ENCODE measurements around the gene CDK5R1.

Gene CDK5R1

DNA sequence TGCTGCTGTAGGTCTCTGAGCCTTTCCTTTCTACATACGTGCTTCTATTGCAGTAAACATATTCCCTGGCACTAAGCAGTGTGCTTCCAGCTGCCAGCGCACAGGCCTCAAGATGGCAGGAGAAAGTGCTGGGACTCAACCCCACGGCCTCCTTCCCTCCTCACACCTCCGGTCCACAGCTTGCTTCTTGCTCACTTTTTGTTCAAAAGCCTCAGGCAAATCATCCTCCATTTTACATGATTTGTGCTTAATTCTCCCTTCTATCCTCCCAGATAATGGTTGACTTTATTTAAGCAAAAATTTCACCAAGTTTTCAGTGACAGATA lies 5.4 kb downstream of the CDK5R1 start:
- DNase-seq (ENCODE audit: low read depth in 2 of 2, low spot score in 1 of 2) = no peak

DNA sequence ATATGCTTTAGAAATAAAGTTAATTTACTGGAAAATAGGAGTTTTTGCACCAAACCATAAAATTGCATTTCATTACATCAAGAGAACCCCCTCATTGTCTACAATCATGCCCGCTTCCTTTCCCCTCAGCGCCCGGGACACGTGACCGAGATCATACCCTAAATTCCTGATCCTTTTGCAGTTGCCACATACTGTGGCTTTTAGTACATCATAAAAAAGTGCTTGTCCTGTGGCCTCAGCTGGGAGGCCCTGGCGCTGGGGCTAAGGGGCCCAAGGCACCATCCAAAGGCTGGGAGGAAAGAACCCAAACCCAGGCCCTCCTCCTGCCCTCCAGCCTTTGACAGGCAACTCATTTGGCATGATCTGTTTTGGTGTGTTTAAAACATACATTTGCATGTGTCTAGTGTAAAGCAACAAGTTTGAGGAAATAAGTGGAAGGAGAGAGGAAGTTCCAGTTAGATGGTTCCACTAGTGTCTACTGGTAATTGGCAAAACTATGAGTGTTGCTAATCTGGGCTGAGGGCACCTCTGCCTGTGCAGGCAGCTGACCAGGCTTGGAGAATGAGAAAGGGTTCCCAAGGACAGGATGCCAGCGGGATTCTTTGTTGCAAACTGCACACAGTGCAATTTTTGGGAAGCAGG lies 6.0 kb downstream of the CDK5R1 start:
- DNase-seq (ENCODE audit: low read depth in 2 of 2, low spot score in 1 of 2) = no peak

DNA sequence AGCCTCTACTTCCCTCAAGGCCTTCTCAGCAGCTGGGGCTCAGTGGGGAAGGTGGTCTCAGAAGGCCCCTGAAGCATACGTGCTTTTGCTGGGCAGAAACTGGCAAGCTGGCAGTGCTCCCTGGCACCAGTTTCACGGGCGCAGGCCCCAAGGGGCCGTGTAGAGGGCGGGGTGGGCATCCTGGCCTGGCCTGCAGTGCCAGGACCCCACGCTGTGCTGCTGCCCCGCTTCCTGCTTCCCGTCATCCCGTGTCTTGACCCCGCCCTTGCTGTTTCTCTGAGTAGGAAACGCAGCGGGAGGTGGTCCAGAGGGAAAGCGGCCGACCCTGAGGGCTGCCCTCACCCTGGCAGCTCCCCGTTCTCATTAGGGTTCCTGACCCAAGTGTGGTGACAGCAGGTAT lies 6.8 kb downstream of the CDK5R1 start:
- no peak for DNase-seq (ENCODE audit: low read depth in 2 of 2, low spot score in 1 of 2)

DNA sequence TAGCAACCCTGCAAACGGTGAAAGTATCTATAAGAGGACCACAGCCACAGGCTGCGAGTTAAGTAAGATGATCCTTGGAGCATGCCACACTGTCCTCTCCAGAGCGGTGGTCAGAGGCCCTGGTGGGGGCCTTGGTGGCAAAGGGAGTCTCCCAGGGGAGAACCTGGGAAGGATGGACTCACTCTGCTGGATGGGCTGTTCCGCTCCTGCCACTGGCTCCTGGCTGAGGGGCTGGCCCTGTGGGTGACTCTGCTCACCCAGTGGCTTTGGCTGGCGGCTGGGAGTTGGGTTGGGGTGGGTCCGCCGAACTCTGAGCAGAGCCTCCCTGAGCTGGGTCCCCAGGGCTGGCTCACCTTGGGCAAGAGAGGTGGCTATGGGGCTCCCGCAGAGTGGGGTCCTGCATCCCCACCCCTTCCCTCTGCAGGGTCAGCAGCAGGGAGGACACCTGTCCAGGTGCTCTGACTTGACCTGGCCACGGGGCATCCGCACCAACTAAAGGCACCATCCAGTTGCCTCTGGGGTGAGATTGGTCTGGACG lies 7.3 kb downstream of the CDK5R1 start:
- no peak for DNase-seq (ENCODE audit: low read depth in 2 of 2, low spot score in 1 of 2)

DNA sequence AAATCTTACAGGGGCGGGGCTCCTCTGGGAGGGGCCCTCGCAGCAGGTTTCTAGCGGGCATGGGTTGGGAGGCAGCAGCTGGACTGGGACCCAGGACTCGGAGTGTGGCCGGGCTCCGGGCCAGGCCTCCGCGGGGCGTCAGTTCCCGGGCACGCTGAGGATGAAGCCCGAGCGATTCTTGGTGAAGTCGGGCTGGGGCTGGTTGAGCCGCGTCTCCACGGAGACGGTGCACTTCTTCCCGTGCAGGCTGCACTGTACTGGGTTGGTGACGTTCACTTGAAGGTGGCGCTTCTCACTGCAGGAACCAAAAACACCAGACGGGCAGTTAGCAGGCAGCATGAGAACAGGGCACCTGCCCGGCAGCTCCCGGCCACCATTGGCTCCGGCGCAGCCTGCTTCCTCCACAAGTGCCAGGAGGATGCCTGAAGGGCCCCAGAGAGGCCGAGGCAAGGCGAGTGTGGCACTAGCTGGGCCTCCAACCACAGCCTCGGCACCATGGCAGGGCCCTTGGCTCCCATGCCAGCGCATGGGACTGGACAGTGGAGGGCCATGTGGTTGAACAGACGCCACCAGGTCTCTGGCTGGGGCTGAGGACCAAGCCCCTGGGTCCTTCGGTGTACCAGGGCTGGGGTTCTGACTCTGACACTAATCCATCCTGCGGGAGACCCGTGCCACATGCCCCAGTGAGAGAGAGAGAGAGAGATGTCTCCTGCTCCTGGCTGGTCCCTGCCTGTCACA lies 8.0 kb downstream of the CDK5R1 start:
- no peak for DNase-seq (ENCODE audit: low read depth in 2 of 2, low spot score in 1 of 2)

DNA sequence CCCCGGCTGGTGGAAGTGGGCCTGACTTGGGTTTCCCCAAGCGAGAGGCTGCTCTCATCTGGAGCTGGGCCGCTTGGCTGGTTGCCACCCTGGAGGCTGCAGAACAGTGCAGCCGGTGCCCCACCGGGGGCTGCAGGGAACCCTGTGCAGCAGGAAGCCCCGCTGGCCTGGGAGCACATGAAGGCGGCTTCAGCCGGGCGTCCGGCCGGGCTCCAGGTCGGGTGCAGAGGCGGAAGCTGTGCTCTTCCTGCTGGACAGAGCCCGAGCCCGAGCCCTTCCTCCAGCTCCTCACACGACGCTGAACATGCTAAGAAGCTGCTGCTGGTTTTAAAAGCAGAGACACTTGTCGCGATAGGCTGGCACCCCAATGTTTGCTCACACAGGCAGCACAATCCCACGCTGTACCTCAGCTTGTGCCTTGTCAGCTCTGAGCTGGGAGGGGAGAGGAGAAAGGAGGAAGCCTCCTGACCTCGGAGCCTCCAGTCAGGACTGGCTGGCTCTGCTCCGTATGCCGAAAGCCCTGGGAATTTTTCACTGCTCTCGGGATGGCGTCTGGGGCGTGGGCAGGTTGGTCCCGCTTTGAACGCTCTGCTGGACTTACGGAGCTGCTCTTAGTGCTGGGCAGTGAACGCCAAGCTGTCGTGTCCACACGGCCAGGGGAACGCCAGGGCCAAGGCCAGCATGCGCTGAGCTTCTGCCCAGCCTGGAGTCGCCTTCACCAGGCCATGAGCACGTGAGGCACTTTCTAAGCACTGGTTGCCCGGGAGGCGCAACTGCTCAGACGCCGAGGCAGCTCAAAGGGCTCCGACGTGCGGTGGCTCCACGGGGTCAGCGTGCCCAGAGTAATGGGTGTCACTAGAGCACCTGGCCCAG lies 8.8 kb downstream of the CDK5R1 start:
- DNase-seq (ENCODE audit: low read depth in 2 of 2, low spot score in 1 of 2) = no peak

DNA sequence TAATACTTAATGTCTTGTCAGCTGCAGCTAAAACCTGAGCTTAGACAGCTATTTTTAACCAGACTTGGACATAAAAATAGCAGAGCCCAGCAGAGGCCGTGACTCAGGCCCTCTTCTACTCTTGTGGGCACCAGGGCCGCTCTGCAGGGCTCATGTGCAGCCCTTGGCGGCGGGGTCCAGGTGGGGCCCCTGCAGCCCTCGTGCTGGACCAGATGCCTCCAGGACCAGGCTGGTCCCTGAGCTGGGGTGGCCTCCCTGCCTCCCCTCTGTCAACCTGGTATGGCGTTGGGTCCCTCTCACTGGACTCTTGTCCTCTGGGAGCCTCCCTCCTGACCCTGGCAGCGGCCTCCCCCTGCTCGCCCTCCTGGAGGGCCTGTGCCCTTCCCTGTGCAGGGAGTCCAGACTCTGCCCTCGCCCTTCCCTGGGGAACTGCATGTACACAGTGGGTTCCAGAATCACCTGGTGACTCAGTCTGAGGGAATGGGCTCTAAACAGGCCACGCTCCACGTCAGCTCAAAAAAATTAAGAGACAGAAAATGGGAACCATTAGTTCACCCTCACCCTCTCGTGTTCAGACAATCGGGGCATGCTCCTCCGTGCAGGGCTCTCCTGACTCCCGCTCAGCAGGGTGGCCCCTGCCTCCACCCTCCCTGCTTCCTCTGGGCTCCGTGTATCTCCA lies 9.7 kb downstream of the CDK5R1 start:
- DNase-seq (ENCODE audit: low read depth in 2 of 2, low spot score in 1 of 2) = no peak

DNA sequence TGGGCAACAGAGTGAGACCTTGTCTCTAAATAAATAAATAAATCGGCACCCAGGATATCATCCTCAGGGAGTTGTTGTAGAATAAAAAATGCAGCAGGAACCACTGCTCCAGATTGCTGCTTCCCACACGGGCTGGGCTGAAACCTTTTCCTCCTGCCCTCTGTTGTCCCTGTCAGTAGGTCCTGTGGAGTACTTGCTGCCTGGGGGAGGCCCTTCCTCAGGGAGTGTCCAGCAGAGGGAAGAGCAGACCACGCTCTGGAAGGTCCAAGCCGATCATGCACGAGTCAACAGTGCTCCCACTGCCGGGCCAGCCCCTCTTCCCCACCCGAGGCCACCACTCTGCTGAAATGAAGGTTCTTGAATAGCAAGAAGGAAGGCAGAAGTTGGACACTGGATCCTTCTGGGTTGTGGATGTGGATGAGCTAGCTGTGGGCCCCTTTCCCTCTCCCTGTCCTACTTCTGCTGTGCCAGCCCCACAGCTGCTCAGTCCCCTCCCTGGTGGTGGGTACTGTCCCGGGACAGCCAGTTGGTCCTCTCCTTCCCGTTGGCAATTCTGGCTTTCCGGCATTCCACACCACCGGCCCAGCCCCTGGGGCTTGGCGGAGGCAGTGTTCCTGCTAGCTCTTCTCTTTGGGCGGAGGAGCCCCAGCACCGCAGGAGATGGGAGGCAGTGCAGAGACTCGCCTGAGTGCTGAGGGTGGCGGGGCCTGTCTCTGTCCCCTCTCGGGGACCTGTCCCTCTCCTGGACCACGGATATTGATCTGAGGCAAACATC lies 10.8 kb downstream of the CDK5R1 start:
- DNase-seq (ENCODE audit: low read depth in 2 of 2, low spot score in 1 of 2) = no peak

DNA sequence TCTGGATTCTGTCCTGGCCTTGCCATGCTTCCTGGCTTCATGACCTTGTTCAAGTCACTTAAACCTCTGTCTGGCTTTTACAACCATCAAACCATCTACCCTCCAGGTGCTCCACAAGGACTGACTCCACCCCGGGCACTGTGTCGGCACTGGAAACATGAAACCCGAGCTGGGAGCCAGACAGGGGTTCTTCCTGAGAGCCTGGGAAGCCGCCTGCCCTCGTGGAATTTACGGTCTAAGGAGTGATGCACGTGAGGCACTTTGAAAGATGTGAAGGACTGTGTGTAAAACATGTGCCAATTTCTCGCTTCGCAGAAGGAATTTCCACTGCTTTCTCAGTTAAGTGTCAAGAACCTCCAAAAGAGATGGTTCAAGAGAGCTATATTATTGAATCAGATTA lies 11.6 kb downstream of the CDK5R1 start:
- no peak for DNase-seq (ENCODE audit: low read depth in 2 of 2, low spot score in 1 of 2)

DNA sequence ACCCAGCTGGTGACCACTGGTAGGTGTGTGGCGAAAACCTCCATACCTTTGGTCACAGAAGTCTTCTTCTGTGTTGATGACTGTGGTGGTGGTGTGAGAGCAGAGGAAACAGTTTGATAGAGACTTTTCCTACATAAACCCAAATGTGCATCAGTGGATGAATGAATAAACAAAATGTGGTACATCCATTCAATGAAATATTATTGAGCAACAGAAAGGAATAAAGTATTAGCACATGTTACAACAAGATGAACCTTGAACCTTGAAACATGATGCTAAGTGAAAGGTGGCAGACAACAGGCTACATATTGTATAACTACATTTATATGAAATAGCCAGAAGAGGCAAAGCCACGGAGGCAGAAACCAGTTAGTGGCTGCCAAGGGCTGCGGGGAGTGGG lies 15.2 kb downstream of the CDK5R1 start:
- no peak for DNase-seq (ENCODE audit: low read depth in 2 of 2, low spot score in 1 of 2)

DNA sequence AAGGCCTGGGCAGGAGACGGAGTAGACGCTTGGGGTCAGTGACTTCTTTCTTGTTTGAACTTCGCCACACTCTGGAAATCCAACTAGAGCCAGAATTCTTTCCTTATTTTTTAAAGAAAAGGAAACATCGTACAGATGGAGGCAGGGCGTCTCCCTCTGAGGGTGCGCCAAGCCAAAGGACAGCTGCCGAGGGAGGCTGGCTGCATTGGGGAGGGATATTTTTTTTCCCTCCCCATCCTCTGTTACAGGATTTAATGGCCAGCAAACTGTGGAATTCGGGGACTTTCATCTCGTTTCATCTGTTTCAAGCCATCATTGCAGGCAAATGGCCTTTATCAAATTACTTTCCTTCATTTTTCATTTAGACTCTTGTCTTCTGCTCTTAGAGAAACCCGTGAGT lies 15.9 kb downstream of the CDK5R1 start:
- DNase-seq (ENCODE audit: low read depth in 2 of 2, low spot score in 1 of 2) = no peak

DNA sequence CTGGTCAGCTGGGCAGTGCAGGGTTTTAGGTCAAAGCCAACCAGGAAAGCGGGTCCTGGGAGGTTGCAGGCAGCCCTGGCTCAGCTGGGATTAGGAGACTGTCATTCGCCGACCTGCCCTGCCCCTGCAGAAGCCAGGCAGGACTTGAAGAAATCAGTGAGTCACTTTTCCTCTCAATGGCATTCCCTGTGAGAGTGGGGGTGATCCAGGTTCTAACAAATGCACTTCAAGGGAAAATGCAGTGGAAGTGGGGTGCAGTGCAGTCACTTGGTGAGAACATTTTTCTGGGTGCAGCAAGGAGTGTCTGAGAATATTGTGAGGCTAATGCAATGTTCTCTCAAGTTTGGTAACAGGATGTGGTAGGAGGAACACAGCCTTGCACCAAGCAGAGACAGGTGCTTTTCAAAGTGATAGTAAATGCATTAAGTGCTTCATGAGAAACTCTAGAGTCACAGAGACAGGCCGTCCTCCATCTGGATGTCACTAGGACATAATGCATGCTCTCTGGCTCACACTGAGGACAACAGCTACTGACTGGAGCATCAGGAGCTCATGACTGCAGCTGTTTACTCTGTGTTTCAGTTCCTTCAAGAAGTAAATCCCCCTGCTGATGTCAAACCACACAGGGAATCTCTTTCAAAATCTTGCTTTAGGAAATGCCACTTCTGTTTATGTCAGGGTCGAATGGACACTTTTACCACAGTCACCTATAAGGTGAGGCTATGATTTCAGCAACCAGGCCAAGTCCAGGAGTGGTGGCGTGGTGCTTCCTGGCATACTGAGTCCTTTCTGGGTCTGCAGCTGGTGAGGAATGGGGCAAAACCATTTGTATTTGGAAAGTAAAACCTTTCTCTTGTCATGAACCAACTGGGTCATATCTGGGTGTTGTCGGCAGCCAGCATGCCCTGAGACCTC lies 16.7 kb downstream of the CDK5R1 start:
- no peak for DNase-seq (ENCODE audit: low read depth in 2 of 2, low spot score in 1 of 2)

DNA sequence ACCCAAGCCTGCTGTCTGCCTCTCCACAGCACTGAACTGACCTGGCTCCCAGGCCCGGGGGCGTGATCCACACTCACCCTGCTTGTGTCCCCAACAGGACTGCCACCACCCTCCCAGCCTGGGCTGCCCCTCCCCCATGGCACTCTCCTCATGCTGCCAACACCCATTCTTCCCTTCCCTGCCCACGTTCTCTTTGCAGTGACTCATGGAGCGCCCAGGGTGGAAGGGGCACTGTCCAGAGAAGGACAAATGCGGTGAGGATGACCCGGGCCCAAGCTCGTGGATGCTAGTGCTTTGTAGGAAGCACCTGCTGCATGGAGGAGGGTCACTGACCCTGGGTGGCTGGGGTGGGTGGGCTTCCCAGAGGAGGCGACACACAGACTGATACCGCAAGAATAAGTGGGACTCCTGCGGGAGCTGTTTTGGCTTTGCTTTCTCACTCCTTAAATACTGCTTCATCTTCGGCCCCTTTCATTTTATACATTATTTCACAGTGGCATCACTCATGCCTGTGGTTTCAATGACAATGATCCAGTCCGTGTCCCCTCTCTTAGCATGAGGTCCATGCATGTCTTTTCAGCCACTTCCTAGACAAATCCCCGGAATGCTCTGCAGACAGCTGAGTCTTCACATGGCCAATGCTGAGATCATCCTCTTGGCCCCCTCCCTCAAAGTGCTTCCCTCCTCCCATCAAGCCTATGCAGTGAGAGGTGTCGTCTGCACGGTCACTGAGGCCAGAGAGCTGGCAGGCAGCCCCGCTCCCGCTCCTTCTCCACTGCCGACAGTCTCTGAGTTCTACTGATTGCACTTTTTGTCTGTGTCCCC lies 17.6 kb downstream of the CDK5R1 start:
- no peak for DNase-seq (ENCODE audit: low read depth in 2 of 2, low spot score in 1 of 2)

DNA sequence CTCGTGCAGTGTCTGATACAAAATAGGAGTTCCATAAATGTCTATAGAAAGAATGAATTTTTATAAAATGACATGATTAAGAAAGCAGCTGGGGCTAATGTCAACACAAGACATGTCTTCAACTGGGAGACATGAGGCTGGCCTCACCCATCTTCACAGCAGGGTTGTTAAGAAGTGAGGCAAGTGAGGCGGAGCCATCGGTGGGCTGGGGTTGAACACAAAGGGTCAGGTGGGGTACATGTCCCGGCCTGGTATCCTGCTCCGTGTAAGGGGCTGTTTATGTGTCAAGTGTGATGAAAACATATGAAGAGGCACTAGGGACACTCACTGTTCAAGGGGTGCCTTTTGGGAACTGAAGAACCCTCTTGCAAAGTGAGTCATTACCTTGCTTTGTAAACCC lies 22.1 kb downstream of the CDK5R1 start:
- DNase-seq (ENCODE audit: low read depth in 2 of 2, low spot score in 1 of 2) = no peak

DNA sequence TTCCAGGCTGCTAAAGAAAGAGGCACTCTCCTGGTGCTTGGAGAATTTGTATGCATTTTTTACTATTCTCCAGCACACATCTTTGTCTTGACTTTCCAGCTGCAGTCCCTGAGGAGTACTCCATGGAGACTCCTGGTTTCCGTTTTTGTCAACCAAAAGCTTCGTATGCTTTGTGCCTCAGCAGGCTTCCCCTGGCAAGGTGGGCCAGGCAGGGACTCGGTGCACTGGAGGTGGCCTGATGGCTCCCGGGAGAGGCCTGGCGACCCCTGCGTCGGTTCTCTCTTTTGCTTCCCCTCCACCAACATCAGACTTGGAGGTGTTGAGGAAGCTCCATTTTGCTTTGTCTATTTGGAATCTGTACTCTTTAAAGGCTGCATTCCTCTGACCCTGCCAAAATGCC lies 23.7 kb downstream of the CDK5R1 start:
- DNase-seq (ENCODE audit: low read depth in 2 of 2, low spot score in 1 of 2) = no peak

DNA sequence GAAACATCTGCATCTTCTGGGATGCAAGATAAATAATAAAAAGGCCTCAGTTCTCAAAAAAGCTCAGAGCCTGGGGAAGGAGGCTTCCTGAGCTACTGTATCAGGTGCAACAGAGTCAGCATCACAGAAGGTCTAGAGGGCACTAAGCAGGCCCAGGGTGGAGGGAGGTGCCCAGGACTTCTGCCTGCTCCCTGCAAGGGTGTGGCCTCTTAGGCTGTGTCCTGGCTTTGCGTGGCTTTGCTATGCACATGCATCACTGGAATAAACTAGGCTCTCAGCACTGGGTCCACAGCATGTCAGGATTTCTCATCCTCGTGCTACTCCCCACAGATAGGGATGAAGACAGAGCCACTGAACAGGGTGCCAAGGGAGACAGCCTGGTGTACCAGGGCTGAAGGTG lies 25.5 kb downstream of the CDK5R1 start:
- DNase-seq (ENCODE audit: low read depth in 2 of 2, low spot score in 1 of 2) = no peak

DNA sequence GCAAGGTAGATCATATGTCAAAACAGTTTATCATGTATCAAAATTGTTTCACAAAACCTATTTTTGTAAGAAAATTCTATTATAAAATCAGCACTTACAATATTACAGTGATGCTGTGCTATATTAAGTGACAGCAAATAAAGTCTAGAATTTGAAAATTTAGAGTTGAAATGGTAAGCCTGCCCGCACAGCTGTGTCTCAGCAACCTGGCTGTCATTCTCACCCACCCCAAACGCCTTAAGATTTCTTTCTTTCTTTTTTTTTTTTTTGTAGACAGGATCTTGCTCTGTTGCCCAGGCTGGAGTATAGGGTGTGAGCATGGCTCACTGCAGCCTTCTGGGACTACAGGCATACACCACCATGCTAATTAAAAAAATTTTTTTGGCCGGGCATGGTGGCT lies 26.8 kb downstream of the CDK5R1 start:
- DNase-seq (ENCODE audit: low read depth in 2 of 2, low spot score in 1 of 2) = no peak

DNA sequence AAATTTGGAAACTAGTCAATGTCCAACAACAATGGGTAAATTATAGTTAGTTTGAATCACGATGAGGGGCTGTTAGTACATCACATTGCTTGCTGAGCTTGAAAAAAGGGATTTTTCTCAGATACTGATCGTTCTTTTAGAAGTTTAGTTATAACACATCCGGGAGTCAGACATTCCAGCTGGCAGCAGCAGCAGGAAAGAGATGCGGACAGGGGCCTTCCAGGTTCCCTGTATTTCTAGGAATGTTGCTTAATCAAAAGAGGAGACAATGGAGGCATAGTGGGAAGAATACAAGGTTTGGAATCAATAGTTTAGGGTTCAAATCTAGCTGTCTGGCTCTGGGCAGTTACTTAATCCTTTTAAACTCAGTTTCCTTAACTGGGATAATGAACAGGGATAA lies 27.8 kb downstream of the CDK5R1 start:
- no peak for DNase-seq (ENCODE audit: low read depth in 2 of 2, low spot score in 1 of 2)
